ENCODE data around the gene VAV2.
A peak's percentile ranks its signal among the peaks of the same experiment; 100 is the strongest.

The VAV2 gene

GRCh38 chr9:133791735-133792649 lies 200.1 kb downstream of the VAV2 start:
- no peak for DNase-seq

DNA sequence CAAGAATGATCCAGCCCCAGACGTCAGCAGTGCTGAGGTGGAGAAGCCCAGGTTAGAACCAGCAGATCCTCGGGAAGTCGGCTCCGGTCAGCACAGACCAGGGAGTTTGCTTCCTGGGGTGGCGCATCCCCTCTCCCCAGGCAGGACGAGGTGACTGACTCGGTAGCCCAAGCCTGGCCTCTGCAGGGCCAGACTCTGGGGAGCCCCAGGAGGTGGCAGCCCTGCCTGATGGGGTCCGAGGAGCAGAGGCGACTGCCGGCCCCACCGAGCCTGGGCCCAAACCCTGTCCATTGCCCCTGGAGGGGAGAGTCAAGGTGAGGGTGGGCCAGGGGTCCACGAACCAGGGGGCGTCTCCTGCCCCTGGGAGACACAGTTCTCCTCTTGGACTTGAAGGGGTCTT lies 201.1 kb downstream of the VAV2 start:
- DNase-seq, result no peak

GRCh38 chr9:133789778-133790177 lies 202.3 kb downstream of the VAV2 start:
- no peak for DNase-seq

- peak; percentile 73 for DNase-seq
Observed at GRCh38 chr9:133788819-133789717, 203.1 kb downstream of the VAV2 start.

DNA sequence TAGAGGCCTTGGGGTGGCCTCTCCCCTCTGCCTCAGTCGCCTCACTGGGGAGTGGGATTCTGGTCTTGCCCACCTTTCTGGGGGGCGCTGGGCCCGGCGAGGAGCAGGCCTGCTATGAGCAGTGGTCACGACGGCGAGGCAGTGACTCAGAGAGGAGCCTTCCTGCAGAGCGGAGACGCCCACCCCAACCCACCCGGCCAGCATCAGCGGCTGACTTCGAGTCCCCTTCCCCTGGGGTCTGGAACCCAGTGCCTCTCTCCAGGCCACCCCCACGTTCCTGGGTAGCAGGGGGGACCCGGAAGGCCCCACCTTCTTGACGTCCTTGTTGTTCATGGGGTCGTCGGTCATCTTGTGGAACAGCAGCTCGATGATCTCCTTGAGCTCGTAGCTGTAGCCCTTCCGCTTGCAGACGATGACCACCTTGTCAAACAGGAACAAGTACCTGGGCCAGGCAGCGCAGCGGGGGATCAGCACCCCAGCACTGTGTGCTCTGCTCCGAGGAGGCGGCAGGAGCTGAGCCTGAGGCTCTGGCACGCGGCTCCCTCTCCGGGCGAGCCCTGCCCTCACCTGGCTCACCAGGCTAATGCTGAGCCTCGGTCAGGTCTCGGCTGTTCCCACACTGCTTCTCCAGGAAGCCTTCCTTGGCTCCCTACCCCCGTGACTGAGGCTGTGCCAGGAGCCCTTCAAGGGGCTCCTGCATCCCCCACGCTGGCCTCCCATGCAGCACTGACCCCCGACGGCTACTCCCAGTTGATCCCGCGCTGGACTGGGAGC lies 203.9 kb downstream of the VAV2 start:
- no peak for DNase-seq

GRCh38 chr9:133787754-133788025 lies 204.4 kb downstream of the VAV2 start:
- peak; percentile 87 for DNase-seq

DNA sequence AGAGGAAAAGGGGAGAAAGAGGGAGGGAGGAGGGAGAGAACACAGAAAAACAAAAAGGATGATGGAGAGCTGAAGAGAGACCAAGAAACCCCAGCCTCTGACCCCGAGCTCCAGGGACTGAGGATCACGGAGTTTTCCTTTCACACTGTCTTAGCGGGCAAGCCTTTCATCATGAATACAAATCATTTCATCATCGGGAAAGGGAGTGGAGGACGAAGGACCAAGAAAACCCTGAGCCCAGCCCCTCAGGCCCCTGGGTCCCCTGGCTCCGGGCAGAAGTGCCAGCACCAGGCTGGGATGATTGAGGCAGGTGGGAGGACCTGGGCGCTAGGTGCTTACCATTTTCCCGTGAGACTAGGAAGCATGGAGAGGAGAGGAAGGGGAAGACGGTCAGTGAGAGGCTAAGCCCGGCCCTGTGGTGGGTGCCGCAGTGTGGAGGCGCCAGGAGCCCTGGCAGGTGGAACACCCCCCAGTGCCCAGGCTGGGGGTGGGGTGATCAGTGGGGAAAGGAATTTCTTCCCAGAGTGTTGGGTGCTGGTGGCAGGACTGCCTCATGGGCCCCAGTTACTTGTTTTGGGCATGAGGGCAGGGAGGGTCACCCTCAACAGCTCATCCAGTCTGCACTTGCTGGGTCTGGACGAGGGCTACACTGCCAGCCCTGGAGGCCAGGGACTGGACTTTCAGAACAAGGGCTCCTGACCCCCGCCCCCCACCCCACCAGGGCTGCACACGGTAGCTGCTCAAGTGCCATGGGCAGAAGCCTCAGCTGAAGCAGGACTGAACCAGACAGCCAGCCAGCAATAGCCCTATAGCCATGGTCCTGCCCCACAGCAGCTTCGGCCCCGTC lies 205.0 kb downstream of the VAV2 start:
- DNase-seq, result no peak

- no peak for DNase-seq
Observed at GRCh38 chr9:133786371-133786753, 205.8 kb downstream of the VAV2 start.

GRCh38 chr9:133785753-133786370 lies 206.3 kb downstream of the VAV2 start:
- DNase-seq, result no peak

DNA sequence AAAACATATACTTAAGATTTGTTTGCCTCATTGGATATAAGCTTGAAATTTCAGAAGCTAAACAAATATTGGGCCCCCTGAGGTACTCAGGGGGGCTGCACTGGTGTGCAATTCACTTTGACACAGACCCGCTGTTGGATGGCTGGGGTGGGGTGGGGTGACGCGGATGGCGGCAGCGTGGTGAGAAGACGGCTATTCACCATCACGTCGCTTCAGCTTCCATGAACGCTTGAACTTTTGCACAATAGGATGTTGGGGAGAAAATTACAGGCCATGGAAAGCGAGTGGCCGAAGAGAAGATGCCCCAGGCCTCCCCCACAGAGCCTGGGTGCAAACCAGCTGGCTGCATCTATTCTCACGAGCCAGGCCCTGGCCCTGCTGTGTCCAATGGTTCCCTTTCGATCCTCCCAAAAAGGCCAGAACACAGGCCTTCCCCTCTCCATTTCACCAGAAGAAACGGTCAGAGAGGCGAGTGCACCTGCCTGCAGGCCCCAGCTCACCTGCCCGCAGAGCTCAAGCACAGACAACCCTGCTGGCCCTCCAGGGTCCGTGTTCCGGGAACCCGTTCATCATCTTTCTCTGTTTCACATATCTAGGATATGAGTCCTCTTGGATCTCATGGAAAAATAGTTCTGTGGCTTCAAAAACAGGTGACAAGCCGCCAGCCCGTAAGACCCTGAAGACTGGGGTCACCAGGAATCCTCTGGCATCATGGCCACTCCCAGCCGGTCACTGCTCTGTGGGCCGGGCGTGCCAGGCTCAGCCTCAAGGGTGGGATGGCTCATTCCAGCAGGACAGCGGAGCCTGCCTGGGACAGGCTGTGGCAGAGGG lies 207.2 kb downstream of the VAV2 start:
- DNase-seq, result no peak

GRCh38 chr9:133783331-133783731 lies 208.8 kb downstream of the VAV2 start:
- no peak for DNase-seq

DNA sequence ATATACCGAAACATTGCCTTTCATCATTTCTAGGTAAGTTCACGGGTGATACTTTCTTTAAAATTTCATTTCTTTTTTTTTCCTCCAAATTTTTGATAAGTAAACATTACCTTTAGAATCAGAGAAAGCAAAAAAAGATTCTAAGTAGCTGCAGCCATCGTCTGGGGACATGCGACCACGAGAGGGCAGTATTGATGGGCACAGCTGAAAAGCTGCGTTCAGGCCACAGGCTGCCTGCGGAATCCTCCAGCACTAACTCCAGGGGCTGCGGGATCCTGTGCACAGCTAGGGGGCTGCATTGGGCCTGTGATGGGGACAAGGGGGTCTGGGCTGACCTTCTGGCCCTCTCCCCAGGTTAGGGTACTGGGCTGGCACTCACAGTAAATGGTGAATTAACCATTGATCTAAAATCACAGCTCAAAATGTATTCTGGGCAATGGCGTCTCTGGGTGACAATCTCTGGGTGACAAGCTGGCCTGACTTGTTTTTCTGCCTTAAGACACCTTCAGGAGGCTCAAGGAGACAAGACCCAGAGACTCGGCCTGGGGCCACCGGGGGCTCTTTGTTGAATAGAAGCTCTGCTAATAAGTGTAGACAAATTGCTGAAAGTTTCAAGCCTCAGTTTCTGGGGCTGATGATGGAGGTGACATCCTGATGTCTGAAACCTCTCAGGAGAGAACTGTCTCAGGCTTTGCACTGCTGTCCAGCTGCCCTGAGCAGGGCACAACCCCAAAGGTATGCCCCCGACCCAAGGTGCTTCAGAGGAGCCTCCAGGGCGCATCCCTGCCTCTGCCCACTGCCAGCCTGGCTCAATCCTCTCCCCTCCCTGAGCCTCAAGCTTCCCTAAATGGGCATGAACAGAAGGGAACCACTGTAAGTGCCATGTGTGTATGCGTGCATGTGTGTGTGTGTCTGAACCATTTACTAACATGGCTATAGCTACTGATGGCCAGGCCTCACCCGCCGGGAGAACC lies 209.7 kb downstream of the VAV2 start:
- DNase-seq, result peak; percentile 80

DNA sequence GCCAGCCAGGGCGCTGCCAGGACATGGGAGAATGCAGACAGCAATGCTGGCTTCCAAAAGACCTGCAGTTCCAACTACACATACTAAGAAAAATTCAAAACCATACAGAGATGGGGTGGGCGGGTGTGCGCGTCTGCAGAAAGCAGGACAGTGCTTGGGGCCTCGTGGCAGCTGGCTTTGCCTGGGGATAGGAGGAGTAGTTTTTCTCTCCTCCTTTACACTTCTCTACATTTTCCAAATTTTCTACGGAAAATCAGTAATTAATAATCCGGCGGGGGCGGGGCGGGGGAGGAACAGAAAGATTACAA lies 210.3 kb downstream of the VAV2 start:
- no peak for DNase-seq

GRCh38 chr9:133780962-133781827 lies 210.9 kb downstream of the VAV2 start:
- DNase-seq, result no peak

DNA sequence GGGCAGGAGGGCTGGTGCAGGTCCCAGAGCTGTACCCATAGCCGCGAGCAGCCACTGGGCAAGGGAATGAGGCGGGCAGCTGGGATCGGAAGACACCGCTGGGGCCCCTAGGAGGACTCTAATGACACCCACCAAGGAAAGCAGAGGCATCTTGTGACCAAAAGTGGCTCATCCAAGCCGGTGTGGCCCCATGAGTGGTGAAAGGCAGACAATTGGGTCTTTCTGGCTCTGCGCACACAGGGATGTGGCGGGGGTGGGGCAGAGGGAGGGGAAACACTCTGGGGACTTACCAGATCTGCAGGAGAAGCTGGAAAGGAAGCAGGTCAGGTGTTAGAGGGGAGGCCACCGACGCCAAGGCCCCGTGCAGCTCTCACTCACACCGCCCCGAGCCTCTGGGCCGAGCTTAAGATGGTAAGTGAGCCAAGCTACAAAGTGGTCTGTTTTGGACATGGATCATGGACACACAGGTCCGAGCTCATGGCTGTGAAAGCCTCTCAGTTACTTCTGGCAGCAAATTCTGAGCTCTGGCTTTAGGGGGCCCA lies 211.6 kb downstream of the VAV2 start:
- DNase-seq, result no peak

DNA sequence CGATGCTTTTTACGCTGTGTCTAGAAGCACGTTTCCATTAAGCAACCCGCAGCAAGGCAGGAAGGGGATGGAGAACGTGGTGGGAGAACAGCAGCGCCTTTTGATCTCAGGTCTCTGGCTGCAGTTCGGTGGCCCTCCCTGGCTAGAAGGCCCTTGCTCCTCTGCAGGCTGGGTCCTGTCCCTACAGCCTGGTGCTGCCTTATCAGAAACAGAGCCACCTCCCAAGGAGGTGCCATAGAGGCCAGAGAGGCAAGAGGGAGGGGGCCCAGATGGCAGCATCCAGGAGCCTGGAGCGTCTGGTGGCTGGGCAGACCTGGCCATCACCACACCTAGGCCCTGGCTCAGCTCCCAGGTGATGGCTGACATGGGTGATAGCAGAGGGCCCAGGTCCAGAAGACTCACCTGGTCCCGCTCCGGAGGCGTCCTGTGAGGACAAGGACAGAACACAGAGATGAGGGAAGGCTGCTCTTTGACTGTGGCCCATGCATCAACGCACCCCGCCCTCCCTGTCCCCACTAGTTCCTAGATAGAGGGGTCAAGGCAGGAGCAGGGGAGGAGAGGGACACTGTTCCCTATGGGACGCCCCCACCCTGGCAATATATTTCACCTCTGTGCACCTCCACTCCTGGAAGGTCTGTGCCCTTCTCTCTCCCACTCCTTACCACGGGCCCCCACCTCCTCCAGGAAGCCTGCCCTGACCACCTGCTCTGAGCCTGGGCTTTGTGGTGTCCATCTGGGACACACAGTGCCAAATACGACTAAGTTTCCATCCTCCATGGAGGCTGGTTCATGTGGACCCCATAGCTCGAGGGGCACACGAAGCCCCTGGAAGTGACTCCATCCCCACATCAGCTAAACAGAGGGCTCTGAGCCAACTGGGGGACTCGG lies 212.4 kb downstream of the VAV2 start:
- no peak for DNase-seq

GRCh38 chr9:133779081-133779480 lies 213.0 kb downstream of the VAV2 start:
- no peak for DNase-seq
